ENCODE measurements around the gene HERPUD1. TPM values are rescaled to one million over a fixed set of nuclear protein-coding genes. Genes with fewer than 3 reads are reported as not detected.
"Not testable (repeated sequence)": the region's sequence is repeated elsewhere in the genome, so short reads cannot be mapped to it uniquely, and the experiment has no call there.

Gene HERPUD1
- 87.4 TPM for total RNA-seq
- long read RNA-seq, transcript HERPUD1-201 (8 exons, 1,862 nt), result minor isoform, 18 of 212 reads
- long read RNA-seq, transcript HERPUD1-203 (7 exons, 1,782 nt), result minor isoform, 5 of 212 reads
- long read RNA-seq, transcript HERPUD1-204 (8 exons, 2,946 nt), result major isoform, 176 of 212 reads
- long read RNA-seq, partial matches to known transcripts, result 5 of 212 reads
- long read RNA-seq, other reads (novel, unspliced or antisense), result 5 of 212 reads

DNA sequence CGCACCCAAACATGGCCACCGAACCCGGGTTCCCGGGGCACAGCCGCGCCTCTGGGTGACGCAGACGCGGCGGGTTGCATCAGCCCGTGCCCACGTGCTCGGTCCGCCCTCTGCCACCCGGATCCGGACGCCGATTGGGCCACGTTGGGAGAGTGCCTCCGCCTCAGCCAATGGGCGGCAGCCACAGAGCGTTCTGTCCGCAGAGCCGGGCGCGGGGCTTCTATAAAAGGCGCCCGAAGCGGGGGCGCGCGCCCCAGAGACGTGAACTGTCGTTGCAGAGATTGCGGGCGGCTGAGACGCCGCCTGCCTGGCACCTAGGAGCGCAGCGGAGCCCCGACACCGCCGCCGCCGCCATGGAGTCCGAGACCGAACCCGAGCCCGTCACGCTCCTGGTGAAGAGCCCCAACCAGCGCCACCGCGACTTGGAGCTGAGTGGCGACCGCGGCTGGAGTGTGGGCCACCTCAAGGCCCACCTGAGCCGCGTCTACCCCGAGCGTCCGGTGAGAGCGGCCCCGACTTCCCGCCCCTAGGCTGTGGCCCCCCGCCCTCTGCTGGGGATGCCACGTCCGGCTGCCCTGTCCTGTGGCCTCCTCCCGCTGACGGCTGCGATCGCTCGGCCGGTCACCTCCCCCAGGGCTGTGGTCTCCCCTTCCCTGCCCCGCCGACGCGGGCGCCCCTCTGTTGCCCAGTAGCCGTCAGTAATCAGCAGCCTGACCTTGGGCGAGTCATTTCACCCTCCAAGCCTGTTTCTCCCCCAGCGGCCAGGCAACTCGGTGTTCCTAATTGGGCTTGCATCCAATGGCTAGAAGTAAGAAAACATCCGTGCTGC lies at the start of gene HERPUD1:
TSS of gene HERPUD1 (plus strand) at position 251 of the 829 bp plus-strand sequence. CDS start at position 354, 103 bp downstream.
- peak; percentile 99 for DNase-seq (ENCODE audit: low spot score)
- intact Hi-C loops (cut with DNase I), result loop anchor here (5.0 kb wide), 1 partner anchor 55 kb away; the partner anchor contains the start of gene NLRC5

DNA sequence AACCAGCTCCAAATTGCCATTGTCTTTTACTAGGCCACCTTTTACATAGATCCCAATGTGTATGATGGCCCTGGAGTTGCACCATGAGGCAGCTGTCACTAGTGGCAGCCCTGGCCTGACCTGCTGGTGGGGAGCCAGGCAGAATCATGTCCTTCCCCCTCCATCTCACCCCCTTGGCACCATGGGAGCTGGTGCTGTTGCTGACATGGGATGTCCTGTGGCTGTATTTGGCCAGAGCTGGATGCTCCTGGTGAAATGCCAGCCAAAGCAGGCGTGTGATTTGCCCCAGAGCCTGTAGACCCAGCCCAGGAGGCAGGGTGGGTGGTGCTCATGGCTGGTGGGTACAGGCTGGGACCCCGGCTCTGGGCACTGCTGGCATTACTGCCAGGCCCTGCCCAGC lies 48.4 kb upstream of the HERPUD1 start:
- no peak for DNase-seq (ENCODE audit: low spot score)
- intact Hi-C loops (cut with DNase I), result no loop called here

GRCh38 chr16:56884026-56884582 lies 47.8 kb upstream of the HERPUD1 start:
- DNase-seq (ENCODE audit: low spot score), result no peak
- intact Hi-C loops (cut with DNase I), result no loop called here

DNA sequence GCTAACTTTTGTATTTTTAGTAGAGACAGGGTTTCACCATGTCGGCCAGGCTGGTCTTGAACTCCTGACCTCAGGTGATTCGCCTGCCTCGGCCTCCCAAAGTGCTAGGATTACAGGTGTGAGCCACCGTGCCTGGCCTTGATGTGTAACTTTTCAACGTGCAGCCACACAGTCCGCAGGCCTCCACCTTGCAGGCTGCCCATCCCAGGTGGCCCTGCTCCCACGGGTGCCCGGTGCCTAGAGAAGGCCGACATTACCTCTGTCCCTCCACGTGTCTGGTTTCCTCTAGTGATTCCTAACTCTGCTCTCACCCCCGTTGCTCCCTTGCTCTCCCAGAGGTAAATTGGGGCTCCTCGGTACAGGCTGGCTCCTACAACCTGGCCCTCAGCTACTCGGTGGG lies 47.0 kb upstream of the HERPUD1 start:
- intact Hi-C loops (cut with DNase I); DNase-seq (ENCODE audit: low spot score): not testable (repeated sequence)

DNA sequence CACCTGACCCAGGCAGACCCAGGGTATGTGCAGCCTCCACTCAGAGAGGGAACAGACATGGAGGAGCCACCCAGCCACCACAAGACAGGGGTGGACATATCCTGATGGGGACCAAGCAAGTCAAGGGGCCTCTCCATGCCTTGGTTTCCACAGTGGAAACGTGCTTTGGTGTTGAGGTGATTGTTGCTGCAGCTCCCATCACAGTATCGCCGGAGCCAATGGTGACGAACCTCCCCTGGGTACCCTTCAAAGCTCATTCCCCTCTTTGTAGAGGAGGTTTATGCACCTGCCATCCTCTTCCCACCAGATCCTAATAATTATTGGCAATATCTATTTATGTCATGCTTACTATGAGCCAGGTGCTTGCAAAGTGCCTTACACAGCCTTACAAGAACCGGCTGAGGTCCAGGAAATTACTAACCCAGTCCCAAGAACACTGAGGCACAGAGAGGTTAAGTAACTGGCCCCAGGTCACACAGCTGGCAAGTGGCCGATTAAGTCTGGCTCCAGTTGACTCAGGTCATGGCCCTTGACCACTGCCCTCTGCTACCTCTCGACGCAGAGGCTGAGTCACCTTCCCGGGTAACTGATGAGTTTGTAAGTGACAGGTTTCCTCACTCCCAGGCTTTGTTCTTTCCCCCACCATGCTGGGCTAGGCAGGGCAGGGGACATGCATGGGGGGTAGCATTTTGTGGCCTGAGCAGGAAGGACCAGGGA lies 46.3 kb upstream of the HERPUD1 start:
- intact Hi-C loops (cut with DNase I), result no loop called here
- DNase-seq (ENCODE audit: low spot score), result no peak

GRCh38 chr16:56886296-56886695 lies 45.6 kb upstream of the HERPUD1 start:
- no peak for DNase-seq (ENCODE audit: low spot score)
- intact Hi-C loops (cut with DNase I), result no loop called here

DNA sequence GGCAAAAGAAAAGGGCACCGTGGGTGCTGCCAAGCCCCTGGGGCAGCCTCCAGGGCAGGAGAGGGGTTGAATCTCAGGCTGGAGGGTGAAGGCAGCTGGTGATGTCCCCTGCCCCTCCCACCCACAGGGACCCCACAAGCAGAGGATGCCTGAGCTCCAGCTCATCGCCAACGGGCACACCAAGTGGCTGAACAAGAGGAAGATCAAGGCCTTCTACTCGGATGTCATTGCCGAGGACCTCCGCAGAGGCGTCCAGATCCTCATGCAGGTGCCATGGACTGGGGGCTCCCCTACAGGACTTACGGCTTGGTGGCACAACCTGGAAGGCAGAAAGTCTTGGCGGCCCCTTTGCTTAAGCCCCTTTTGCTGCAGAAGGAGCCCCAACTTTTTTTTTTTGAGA lies 45.1 kb upstream of the HERPUD1 start:
- no peak for DNase-seq (ENCODE audit: low spot score)

DNA sequence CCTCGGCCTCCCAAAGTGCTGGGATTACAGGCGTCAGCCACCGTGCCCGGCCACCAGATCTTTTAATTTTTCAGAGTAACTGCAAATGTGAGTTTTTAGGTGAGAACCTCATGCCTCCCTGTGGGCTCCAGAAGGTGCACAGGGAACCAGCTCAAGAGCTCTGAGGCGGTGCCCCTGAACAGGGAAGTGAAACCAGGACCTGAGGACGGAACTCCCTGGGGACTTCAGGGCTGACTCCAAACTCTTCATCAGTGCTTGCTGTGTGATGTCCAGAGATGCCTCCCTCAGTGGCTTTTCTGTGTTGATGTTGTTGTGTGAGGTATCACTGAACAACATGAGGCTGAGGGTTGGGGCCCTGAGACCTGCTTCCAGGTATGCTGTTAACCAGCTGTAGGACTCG lies 43.1 kb upstream of the HERPUD1 start:
- intact Hi-C loops (cut with DNase I), result no loop called here
- no peak for DNase-seq (ENCODE audit: low spot score)

More for the DNA sequence above, 45.1 kb upstream of the HERPUD1 start:
- intact Hi-C loops (cut with DNase I), result no loop called here

DNA sequence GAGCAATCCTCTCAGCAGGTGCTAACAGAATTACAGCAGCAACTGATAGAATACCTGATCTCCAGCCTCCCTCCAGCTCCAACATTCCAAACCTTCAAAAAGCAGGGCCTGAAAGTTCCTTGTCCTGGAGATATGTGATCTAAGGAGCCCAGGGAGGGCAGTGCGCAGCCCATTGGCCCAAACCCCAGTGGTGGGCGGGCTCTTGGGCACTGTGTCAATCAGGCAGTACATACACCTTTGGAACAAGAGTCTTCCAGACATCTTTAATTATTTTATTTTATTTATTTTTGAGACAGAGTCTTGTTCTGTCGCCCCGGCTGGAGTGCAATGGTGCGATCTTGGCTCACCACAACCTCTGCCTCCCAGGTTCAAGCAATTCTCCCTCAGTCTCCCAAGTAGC lies 42.7 kb upstream of the HERPUD1 start:
- DNase-seq (ENCODE audit: low spot score), result no peak
- intact Hi-C loops (cut with DNase I), result no loop called here

GRCh38 chr16:56891685-56892084 lies 40.3 kb upstream of the HERPUD1 start:
- no peak for DNase-seq (ENCODE audit: low spot score)

DNA sequence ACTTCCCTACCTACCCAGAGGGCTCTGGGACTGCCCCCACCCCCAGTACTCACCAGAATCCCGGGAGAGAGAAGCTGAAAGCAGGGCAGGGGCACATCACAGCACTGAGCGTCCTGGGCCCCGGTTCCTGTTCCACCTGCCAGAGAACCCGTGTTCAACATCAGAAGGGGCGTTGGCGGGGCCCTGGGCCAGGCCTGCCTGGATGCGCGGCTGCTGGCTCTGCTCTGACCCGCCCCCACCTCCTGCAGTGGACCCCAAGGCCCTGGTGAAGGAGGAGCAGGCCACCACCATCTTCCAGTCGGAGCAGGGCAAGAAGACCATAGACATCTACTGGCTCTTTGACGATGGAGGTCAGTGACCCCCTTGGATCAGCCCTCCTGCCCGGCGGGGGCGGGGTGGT lies 39.2 kb upstream of the HERPUD1 start:
- DNase-seq (ENCODE audit: low spot score), result no peak
- intact Hi-C loops (cut with DNase I), result no loop called here

More at GRCh38 chr16:56891685-56892084, 40.3 kb upstream of the HERPUD1 start:
- intact Hi-C loops (cut with DNase I), result no loop called here

DNA sequence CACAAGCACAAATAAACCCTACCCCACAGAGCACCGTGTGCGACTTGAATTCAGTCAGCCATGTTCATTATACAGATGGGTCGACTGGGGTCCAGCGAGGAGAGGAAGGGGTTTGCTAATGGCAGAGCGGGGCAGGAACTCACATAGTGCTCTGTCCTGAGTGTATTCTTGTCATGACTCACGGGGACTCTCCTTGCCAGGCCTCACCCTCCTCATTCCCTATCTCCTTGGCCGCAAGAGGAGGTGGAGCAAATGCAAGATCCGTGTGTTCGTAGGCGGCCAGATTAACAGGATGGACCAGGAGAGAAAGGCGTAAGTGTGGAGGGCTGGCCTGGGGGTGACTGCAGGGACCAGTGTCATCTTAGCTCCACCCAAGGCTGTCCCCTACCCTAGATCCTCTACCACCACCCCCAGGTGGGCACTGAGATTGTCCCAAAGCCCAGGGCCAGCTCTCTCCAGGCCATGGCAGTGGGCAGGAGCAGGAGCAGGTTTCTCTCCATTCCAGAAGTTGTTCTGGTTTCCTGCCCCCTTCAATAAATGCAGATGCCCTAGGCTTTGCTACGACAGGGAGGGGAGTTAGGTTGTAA lies 37.5 kb upstream of the HERPUD1 start:
- DNase-seq (ENCODE audit: low spot score), result no peak
- intact Hi-C loops (cut with DNase I), result no loop called here

- no peak for DNase-seq (ENCODE audit: low spot score)
- intact Hi-C loops (cut with DNase I), result no loop called here
Measured at GRCh38 chr16:56895813-56896212, 36.1 kb upstream of the HERPUD1 start.

DNA sequence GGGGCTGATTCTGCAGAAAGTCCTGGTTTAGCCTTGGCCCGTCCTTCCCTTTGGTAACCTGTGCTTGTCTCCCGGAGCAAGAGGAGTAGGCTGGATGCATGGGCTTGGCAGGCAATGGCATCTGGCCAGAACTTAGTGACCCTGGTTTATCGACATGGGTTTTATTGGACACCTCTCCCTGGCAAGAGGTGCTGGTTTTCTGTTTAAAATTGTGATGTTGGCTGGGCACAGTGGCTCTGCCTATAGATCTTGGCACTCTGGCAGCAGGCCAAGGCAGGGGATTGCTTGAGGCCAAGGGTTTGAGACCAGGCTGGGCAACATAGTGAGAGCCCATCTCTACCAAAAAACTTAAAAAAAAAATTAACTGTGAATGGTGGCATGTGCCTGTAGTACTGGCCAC lies 35.7 kb upstream of the HERPUD1 start:
- no peak for DNase-seq (ENCODE audit: low spot score)
- intact Hi-C loops (cut with DNase I), result no loop called here

GRCh38 chr16:56897026-56897799 lies 34.7 kb upstream of the HERPUD1 start:
- intact Hi-C loops (cut with DNase I), result no loop called here
- DNase-seq (ENCODE audit: low spot score), result no peak

GRCh38 chr16:56898847-56899246 lies 33.1 kb upstream of the HERPUD1 start:
- no peak for DNase-seq (ENCODE audit: low spot score)
- intact Hi-C loops (cut with DNase I), result no loop called here

DNA sequence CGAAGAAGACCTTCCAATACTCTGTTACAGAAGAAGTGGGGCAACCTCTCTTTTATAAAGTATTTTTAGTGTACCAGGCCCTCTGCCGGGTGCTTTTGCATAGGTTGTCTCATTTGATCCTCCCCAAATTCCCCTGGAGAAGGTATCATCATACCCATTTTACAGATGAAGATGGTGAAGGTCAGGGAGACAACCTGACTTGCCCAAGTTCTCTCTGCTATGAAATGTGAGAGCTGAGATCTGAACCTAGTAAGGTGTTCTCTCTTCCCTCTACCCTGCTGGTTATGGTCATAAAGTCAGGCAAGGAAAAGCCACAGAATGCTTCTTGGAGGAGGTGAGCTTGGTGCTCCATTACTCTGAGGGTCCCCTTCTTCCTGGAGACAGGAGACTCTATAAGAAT lies 28.1 kb upstream of the HERPUD1 start:
- intact Hi-C loops (cut with DNase I), result no loop called here
- no peak for DNase-seq (ENCODE audit: low spot score)

DNA sequence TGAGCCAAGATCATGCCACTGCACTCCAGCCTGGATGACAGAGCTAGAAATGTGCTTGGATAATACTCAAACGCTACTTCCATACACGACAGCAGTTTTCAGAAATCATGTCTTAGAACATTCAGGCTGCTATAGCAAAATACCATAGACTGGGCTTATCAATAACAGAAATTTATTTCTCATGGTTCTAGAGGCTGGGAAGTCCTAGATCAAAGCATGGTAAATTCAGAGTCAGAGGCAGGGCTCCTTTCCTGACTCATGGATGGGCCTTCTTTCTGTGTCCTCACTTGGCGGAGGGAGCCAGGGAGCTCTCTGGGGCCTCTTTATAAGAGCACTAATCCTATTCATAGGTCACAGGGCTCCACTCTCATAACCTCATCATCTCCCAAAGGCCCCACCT lies 24.5 kb upstream of the HERPUD1 start:
- intact Hi-C loops (cut with DNase I), result no loop called here
- DNase-seq (ENCODE audit: low spot score), result no peak

GRCh38 chr16:56909527-56909979 lies 22.4 kb upstream of the HERPUD1 start:
- intact Hi-C loops (cut with DNase I), result no loop called here
- no peak for DNase-seq (ENCODE audit: low spot score)

Data from cardiac septum (tissue), 1 donor.